ENCODE measurements around the gene PLAGL1. TPM values are rescaled to one million over a fixed set of nuclear protein-coding genes. Genes with fewer than 3 reads are reported as not detected.
"Not testable (repeated sequence)": the region's sequence is repeated elsewhere in the genome, so short reads cannot be mapped to it uniquely, and the experiment has no call there.

PLAGL1 gene
- total RNA-seq, 1 donor from 2014 or later = 9.7 TPM

DNA sequence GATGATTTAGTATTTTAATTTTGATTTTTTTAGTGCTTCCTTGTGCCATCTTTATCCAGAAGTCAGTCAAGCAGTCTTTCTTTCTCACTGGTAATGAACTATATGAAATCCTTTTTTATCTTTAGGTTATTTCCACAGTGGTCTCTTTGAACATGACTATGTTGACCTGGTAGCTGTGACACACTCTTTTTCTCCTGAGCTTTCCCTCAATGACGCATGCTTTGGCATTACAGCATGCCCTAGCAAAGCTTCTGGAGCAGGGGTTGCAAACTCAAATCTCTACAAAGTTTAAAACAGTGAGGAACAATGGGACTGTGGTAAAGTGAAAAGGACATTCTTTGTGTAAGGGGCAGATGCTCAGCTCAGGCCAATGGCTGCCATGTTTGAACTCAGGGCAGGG, 4.5 kb upstream of the PLAGL1 start:
- DNase-seq (ENCODE audit: low read depth) = no peak

DNA sequence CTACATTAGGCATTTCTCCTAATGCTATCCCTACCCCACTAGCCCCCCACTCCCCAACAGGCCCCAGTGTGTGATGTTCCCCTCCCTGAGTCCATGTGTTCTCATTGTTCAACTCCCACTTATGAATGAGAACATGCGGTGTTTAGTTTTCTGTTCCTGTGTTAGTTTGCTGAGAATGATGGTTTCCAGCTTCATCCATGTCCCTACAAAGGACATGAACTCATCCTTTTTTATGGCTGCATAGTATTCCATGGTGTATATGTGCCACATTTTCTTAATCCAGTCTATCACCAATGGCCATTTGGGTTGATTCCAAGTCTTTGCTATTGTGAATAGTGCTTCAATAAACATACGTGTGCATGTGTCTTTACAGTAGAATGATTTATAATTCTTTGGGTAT, 1.6 kb upstream of the PLAGL1 start:
- not testable (repeated sequence) for DNase-seq (ENCODE audit: low read depth)

DNA sequence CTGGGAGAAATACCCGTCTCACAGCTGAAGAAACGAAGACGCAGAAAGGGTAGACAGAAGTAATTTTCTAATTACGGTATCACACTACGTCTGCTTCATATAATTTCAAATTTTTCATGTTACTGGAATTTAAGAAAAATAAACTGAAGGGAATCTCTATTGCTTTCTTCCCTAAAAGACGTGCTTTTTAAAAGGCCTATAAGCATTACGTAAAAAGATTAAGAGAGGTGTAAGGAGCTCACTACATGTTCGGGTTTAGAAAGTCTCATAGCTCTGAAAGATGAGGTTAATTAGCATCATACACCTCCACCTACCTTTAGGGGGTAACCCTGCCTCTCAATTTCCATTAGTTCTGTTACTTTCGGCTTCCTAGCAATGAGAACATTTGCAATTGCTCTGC, 787 bp upstream of the PLAGL1 start:
- no peak for DNase-seq (ENCODE audit: low read depth)

DNA sequence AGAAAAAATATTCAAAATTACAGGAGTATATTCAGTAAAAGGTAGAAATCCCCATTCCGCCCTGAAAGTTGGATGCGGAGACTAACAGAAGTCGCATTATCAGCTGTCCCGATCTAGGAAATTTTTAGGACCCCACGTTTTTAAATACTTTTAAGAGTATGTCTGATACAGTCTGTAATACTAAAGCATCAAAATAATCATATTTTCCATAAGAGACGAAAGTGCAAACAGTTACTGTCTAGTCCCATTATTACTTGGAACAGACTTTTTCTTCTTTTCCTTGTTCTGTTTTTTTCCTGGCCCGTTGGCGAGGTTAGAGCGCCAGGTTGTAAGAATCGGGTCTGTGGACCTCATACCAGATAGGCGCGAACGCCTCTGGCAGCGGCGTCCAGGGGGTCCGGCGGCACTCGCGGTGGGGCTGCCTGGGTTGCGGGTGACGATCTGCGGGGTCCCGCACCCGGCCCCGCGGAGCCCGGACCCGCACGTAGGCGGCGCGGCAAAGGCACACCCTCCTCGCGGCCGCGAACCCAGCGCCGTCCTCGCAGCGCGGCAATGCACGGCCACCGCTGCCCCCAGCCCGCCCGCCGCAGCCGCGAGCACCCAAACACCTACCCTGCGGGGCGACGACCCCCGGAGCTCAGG, 460 bp downstream of the PLAGL1 start:
- DNase-seq (ENCODE audit: low read depth) = peak; percentile 17

- DNase-seq (ENCODE audit: low read depth) = peak; percentile 21
Observed at GRCh38 chr6:144006736-144007477, 1.2 kb downstream of the PLAGL1 start.

DNA sequence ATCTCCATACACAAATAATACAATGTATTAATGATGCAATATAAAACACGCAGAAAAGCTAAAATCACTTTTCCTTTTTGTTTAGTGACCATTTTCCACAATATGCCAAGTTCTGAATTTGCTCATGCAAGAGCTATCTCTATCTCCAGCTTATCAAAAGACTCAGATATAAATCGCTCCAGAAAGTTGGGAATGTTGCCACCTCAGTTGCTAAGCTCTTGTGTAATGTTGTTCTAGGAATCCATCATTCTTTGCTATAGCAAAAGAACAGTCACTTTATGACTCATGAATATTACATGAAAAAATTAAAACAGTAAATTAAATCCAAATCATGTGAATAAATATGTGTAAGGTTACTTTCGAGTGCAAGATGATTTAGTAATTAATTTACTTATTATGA, 8.7 kb downstream of the PLAGL1 start:
- DNase-seq (ENCODE audit: low read depth) = no peak

GRCh38 chr6:143998686-143999085, 9.4 kb downstream of the PLAGL1 start:
- peak; percentile 13 for DNase-seq (ENCODE audit: low read depth)

DNA sequence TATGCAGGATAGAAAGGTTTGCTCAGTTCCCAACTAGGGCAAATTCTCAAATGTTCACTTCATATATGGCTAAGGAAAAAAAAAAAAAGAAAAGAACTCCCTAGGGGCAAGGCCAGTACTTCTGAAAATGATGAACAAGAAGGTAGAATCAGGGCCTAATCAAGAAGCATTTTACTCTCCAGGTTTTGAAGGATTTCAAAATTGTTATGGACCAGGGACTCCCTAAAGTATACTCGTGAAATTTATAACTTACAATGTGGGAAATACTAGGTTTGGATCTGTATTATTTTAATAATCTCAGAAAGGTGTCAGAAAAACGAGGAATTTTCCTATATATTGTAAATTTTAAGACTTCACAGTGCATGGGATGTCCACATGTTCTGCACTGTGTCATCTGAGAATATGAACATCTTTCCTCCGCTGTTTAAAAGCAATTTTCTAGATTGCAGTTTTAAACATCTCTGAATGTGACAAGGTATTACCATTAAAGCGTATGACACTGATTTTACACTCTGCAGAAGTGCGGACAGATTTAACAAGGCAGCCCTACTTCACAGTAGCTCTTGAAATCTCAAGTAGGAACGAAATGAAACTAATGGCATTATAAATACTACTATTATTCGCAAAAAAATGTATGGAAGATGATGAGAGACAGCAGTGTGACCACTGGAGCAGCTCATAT, 14.0 kb downstream of the PLAGL1 start:
- DNase-seq (ENCODE audit: low read depth) = no peak

DNA sequence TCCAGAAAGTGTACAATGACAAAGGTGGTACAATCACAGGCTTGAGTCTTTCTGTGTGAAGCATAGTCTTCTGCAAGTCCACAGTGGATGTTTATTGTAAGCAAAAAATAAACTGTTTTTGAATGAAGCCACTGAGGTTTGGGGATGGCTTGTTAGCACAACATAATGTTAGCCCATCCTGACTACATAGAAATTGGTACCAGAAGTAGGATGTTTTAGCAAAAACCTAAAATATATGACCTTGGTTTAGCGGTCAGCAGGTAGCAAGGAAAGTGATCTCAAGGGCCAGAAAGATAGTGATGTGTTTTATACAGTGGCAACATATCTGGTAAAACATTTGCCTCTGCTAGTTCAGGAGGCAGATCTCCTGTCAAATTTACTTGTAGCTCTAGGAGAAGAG, 15.8 kb downstream of the PLAGL1 start:
- no peak for DNase-seq (ENCODE audit: low read depth)

DNA sequence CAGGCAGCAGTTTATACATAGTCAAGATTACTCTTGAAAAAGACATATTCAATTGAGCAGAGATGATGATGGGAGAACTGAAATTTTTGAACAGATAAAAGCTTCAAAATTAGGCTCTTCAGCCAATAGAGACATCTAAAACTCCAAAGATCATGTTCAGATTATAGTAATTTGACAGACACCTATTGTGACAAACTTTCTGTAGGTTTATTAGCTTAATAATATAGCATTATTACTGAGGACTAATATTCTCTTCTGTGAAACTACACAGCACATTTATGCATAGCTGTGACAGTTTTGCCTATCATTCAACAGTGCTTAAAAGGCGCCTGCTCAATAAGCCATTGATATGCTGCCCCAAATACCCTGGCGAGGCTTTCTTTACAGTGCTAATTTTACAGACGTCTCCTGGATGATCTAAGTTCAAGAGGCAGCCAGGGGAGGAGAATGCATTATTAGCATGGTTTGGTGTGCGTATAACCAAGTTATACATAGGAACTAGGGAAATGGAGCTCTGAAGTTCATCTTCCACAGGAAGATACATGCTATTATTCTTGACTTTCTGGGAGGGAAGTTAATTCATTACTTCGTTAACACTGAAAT, 21.5 kb downstream of the PLAGL1 start:
- no peak for DNase-seq (ENCODE audit: low read depth)

GRCh38 chr6:143984666-143985065, 23.4 kb downstream of the PLAGL1 start:
- DNase-seq (ENCODE audit: low read depth) = no peak

DNA sequence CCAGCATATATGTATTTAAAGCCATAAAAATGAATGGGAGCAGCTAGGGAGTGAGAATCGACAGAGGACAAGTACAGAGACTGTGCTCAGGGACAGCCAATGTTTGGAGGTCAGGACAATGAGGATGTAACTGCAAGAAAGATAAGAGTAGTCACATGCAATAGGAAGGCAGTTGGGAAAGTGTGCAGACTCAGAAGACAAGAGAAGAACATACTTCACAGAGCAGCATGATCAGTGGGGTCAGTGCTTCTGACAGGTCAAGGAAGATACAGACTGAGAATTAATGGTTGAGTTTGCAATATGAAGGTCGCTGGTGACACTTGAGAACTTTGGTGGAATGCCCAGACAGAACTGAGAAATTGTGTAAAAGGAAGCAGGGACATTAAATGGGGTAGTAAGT, 25.1 kb downstream of the PLAGL1 start:
- DNase-seq (ENCODE audit: low read depth) = no peak

GRCh38 chr6:143980921-143981320, 27.1 kb downstream of the PLAGL1 start:
- DNase-seq (ENCODE audit: low read depth) = no peak

DNA sequence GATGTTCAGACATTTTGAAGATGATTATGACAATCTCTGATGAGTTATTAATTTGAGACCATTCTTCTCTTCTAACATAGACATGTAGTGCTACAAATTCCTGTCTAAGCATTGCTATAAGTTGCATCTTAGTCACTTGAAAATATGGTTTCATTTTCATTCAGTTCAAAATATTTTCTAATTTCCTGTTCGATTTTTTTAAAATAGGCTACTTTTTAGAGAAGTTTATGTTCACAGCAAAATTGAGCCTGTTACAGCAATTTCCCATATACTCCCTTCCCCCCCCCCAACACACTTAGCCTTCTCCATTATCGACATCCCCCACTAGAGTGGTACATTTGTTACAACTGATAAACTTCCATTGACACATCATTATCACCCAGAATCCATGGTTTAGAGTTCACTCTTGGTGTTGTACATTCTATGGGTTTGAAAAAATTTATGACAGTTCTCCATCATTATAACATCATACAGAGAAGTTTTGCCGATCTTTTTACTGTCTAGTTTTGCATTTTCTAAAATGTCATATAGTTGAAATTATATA, 31.2 kb downstream of the PLAGL1 start:
- no peak for DNase-seq (ENCODE audit: low read depth)

- DNase-seq (ENCODE audit: low read depth) = no peak
Observed at GRCh38 chr6:143974089-143974488, 34.0 kb downstream of the PLAGL1 start.

GRCh38 chr6:143973097-143973966, 34.7 kb downstream of the PLAGL1 start:
- DNase-seq (ENCODE audit: low read depth) = no peak

DNA sequence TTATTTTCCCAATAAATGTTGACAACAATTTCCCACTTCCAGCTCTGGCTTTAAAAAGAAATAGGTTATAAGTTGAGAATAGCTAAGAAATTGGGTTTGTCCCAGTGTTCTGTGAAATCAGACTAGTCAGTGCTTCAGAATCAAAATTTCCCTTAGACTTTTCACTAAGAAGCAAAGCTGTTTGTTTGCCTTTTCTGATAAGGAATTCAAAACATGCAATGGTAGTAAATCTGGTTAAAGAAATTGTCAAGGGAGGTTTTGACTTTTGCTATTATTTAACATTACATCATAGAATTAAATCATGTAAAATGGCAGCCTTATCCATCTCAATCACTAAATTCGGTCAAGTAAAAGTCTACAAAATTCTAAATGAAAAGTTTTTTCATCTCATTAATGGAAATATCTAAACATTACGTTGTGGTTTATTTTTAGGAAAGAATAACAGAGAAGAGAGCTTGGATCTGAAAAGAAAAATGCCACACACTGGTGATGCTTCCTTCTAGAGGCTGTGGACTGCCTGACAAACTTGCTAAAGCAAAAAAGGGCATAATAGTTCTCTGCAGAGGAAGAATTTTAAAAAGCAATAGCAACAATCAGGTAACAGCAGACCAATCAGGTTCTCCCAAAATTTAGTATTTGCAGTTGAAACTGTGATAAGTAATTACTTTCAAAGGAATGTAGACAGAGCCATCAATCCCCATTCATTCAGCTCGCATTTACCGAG, 36.4 kb downstream of the PLAGL1 start:
- no peak for DNase-seq (ENCODE audit: low read depth)

DNA sequence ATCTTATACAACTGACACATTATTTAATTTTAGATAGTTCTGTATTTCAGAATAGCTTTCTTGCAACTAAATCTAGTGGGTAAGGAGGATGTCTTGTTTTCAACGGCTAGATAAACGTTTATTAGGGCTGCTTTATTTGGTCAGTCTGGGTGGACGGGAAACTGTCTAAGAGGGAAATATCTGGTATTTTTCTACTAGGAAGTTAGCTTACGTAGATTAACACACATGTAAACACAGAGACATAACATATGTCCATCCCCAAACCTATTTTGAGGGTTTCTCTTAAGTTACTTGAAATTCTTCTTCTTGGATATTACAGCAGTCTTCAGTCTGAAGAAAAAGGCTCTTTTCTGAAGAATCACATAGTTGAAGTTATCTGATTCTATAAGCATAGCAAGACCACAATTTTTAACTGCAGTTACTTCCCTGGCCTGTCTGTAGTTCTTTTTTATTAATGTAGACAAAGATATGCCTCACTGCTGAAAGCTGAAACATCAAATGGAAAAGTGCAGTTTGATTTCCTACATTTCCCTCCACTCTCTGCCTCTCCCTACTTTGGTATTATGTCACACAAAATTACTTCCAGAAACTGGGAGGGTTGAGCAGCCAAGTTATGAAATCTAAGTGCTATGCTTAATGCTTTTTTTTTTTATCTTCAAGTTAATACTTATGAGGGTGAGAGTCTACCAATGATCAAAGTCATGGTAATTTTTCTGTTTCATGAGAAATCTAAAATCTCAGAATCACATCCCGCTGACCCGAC, 37.4 kb downstream of the PLAGL1 start:
- no peak for DNase-seq (ENCODE audit: low read depth)

- no peak for DNase-seq (ENCODE audit: low read depth)
Observed at GRCh38 chr6:143969077-143969476, 39.0 kb downstream of the PLAGL1 start.

Data from myocyte (in vitro differentiated cells).